Endodermal cell (in vitro differentiated cells): Measurements from ENCODE around the gene CDKL5. TPM values are rescaled to one million over a fixed set of nuclear protein-coding genes. Genes with fewer than 3 reads are reported as not detected.

ENCODE experiments used
- DNase-seq: peaks from one replicate; pipeline ENCODE4 v3.0.0-alpha.2; 2017
- H3K27ac ChIP-seq: 2 replicates; pipeline ENCODE4 v1.5.1; 2013; ENCODE audit warnings: mild to moderate bottlenecking, low read depth, low read length, moderate library complexity
- H3K27me3 ChIP-seq: 2 replicates; pipeline ENCODE4 v1.6.1; 2013; ENCODE audit warnings: mild to moderate bottlenecking, low read length, moderate library complexity; ENCODE audit not compliant: insufficient read depth, control insufficient read depth, poor library complexity, severe bottlenecking
- H3K36me3 ChIP-seq: 2 replicates; pipeline ENCODE4 v1.7.0; 2013; ENCODE audit warnings: mild to moderate bottlenecking, low read length, moderate library complexity; ENCODE audit not compliant: control insufficient read depth, insufficient read depth
- H3K4me1 ChIP-seq: one replicate; pipeline ENCODE4 v1.7.0; 2013; ENCODE audit warnings: low read length; ENCODE audit not compliant: control insufficient read depth, insufficient read depth
- H3K4me3 ChIP-seq: 2 replicates; pipeline ENCODE4 v1.5.1; 2013; ENCODE audit warnings: mild to moderate bottlenecking, low read length, moderate library complexity
- H3K9ac ChIP-seq: 2 replicates; pipeline ENCODE4 v1.6.1; 2013; ENCODE audit warnings: mild to moderate bottlenecking, low read length, moderate library complexity; ENCODE audit not compliant: poor library complexity, severe bottlenecking; ENCODE audit errors: extremely low read depth
- H3K9me3 ChIP-seq: 2 replicates; pipeline ENCODE4 v1.6.1; 2013; ENCODE audit warnings: mild to moderate bottlenecking, low read length, moderate library complexity; ENCODE audit not compliant: control insufficient read depth
- H3K27ac Mint-ChIP-seq: 2 replicates; pipeline ENCODE4 v1.8.0; 2020; ENCODE audit warnings: mixed read lengths
- H3K27me3 Mint-ChIP-seq: 2 replicates; pipeline ENCODE4 v1.8.0; 2021; ENCODE audit warnings: mild to moderate bottlenecking, mixed read lengths; ENCODE audit not compliant: insufficient read depth
- H3K36me3 Mint-ChIP-seq: 2 replicates; pipeline ENCODE4 v1.8.0; 2020; ENCODE audit warnings: low read depth, mixed read lengths
- H3K4me1 Mint-ChIP-seq: 2 replicates; pipeline ENCODE4 v1.8.0; 2020; ENCODE audit warnings: mixed read lengths
- H3K4me3 Mint-ChIP-seq: 2 replicates; pipeline ENCODE4 v1.8.0; 2020; ENCODE audit warnings: mild to moderate bottlenecking, moderate library complexity, mixed read lengths
- H3K9me3 Mint-ChIP-seq: 2 replicates; pipeline ENCODE4 v1.8.0; 2020; ENCODE audit warnings: mild to moderate bottlenecking, mixed read lengths
- WGBS, 2 experiments: methylation state at CpG; one replicate each; pipeline versions ENCODE4 v1.1.5 to v1.1.7; 2013; ENCODE audit warnings: missing lambda C conversion rate in 2 of 2, mixed read lengths in 1 of 2; ENCODE audit not compliant: insufficient coverage in 1 of 2, insufficient read length in 1 of 2; 5-methylcytosine and 5-hydroxymethylcytosine counted together
- total RNA-seq, 2 donors: library from RNA; stranded (reverse); fragmentation: NEBNext Ultra II Directional in 1 of 2; extraction: Animal tissue kit (Norgen Biotek cat#: 25700) in 1 of 2; gene quantifications; 2 replicates in 1 of 2; 3 replicates in 1 of 2; pipeline ENCODE4 v1.2.1, GENCODE V29; 2021
- TF ChIP-seq, protein P1 (sequence below): fragments of 200-600 bp; sonication (generic); conservative IDR thresholded peaks from 2 replicates; pipeline ENCODE4 v1.5.0; 2021; ENCODE audit warnings: antibody characterized with exemption, mild to moderate bottlenecking

CDKL5 gene
- total RNA-seq, 2 donors from 2014 or later, result 18.2 to 19.3 TPM

DNA sequence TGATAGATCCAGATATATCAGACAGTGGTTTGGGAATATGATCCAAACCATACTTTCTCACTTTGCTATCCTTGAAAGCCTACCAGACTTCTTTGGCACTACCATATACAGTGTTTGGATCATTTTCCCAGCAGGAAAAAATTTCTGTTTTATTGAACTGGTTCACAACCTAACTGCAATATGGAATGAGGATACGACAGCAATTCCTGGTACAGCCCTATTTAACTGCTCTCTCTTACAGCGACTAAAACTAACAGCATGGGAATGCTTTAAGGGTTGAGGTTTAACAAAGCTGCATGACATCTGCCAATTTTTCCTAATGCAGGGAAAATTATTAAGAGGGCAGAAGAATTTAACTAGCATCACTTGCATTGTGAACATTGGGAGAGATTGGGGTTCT is 199.2 kb downstream of the CDKL5 start:
- Histone ChIP-seq H3K9ac (no peak overlapping the region), H3K4me3 (no peak overlapping the region), H3K27ac (no peak overlapping the region), H3K27me3 (no peaks in the 10 kb centered on the region), H3K9me3 (no peaks in the 10 kb centered on the region), H3K4me1 (peaks cover 3% of the 10 kb centered on the region), H3K36me3 (peaks cover 32% of the 10 kb centered on the region)
- peaks cover 38% of the 10 kb centered on the region for H3K9me3 Mint-ChIP-seq
- TF ChIP-seq, protein P1, sequence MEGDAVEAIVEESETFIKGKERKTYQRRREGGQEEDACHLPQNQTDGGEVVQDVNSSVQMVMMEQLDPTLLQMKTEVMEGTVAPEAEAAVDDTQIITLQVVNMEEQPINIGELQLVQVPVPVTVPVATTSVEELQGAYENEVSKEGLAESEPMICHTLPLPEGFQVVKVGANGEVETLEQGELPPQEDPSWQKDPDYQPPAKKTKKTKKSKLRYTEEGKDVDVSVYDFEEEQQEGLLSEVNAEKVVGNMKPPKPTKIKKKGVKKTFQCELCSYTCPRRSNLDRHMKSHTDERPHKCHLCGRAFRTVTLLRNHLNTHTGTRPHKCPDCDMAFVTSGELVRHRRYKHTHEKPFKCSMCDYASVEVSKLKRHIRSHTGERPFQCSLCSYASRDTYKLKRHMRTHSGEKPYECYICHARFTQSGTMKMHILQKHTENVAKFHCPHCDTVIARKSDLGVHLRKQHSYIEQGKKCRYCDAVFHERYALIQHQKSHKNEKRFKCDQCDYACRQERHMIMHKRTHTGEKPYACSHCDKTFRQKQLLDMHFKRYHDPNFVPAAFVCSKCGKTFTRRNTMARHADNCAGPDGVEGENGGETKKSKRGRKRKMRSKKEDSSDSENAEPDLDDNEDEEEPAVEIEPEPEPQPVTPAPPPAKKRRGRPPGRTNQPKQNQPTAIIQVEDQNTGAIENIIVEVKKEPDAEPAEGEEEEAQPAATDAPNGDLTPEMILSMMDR, result no peak
- peaks cover 27% of the 10 kb centered on the region for H3K36me3 Mint-ChIP-seq
- no peaks in the 10 kb centered on the region for H3K27me3 Mint-ChIP-seq
- H3K4me1 Mint-ChIP-seq, result peaks cover 6% of the 10 kb centered on the region
- 94% methylated on average over 2 of the region's 2 CpGs; no CpG with 5 or more reads in 1 of the 2 experiments for WGBS, 2 experiments
- DNase-seq, result no peak
- no peak overlapping the region for H3K4me3 Mint-ChIP-seq
- H3K27ac Mint-ChIP-seq, result no peak overlapping the region

- Mint-ChIP-seq H3K27ac (no peak overlapping the region), H3K4me1 (no peaks in the 10 kb centered on the region), H3K9me3 (peaks cover 65% of the 10 kb centered on the region), H3K27me3 (no peaks in the 10 kb centered on the region), H3K4me3 (no peak overlapping the region), H3K36me3 (peaks cover 42% of the 10 kb centered on the region)
- H3K4me3 ChIP-seq, result no peak overlapping the region
- peaks cover 10% of the 10 kb centered on the region for H3K9me3 ChIP-seq
- no peak for DNase-seq
- no peaks in the 10 kb centered on the region for H3K27me3 ChIP-seq
- 91 to 93% methylated on average over 4 to 8 of the region's 8 CpGs for WGBS, 2 experiments
- no peaks in the 10 kb centered on the region for H3K4me1 ChIP-seq
- peaks cover 33% of the 10 kb centered on the region for H3K36me3 ChIP-seq
- H3K27ac ChIP-seq, result no peak overlapping the region
- TF ChIP-seq, protein P1, result no peak
- no peak overlapping the region for H3K9ac ChIP-seq
Observed at GRCh38 chrX:18630934-18631333, 205.5 kb downstream of the CDKL5 start.

DNA sequence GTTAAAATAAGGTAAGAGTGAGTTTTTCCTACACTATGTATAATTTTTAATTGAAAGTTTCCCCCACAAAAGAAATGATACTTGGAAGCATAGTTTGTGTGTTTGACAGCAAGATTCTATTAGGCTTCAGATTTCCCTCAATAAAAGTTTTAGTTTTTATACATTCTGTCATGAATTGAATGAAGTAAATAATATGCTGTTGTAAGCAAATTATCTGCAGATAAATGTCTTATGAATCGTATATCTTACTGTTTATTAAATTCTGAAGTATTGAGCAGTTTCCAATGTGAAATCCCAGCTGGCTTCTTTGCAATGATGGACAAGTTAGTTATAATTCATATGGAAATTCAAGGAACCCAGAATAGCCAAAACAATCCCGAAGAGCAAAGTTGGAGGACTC is 213.0 kb downstream of the CDKL5 start:
- Mint-ChIP-seq H3K27ac (no peak overlapping the region), H3K4me1 (peaks cover 3% of the 10 kb centered on the region), H3K27me3 (no peaks in the 10 kb centered on the region), H3K36me3 (peaks cover 32% of the 10 kb centered on the region), H3K4me3 (no peak overlapping the region), H3K9me3 (peaks cover 71% of the 10 kb centered on the region)
- peaks cover 12% of the 10 kb centered on the region for H3K36me3 ChIP-seq
- no peak overlapping the region for H3K27ac ChIP-seq
- H3K4me3 ChIP-seq, result no peak overlapping the region
- H3K9me3 ChIP-seq, result peaks cover 11% of the 10 kb centered on the region
- DNase-seq, result no peak
- no peaks in the 10 kb centered on the region for H3K27me3 ChIP-seq
- no peak overlapping the region for H3K9ac ChIP-seq
- TF ChIP-seq, protein P1, result no peak
- no peaks in the 10 kb centered on the region for H3K4me1 ChIP-seq
- WGBS, 2 experiments, result 100% methylated on average over 1 of the region's 2 CpGs; no CpG with 5 or more reads in 1 of the 2 experiments
